ENCODE data around the gene MEX3D.

MEX3D gene

GRCh38 chr19:1598777-1599459 lies 30.8 kb upstream of the MEX3D start:
- in situ Hi-C loops (cut with HindIII; ENCODE audit: low sequenced_read_pairs), result no loop called here

- in situ Hi-C loops (cut with HindIII; ENCODE audit: low sequenced_read_pairs), result no loop called here
Measured at GRCh38 chr19:1593501-1593772, 25.3 kb upstream of the MEX3D start.

DNA sequence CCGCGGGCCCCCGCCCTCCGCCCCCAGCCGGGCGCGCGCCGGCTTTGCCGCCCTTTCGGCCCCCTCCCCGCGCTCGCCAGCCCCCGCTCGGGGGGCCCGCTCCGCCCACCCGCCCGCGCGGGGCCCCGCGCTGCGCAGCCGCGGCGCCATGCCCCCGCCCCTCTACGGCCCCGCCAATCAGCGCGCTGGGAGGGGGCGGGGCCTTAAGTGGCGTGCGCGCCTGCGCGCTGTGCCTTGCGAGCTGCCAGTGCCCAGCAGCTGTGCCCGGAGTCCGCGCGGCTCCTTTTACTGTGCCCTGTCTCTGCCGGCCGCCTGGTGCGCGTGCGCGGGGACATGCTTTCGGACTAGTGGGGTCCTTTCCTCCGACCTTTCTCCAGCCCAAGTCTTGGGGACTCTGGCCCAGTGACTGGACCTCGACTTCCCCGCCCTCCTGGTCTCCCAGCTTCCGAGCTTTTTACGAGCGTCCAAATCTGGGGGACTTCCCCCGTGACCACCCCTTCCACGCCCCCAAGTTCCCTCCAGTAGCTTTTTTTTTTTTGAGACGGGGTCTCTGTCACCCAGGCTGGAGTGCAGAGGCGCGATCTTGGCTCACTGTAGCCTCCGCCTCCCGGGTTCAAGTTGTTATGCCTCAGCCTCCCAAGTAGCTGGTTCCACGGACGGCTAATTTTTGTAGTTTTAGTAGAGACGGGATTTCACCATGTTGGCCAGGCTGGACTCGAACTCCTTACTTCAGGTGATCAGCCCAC lies 24.8 kb upstream of the MEX3D start, which contains the start of gene MBD3:
TSS of gene MBD3 (minus strand) at position 111 of the 746 bp plus-strand sequence. CDS start 234 bp downstream, outside the sequence.
- in situ Hi-C loops (cut with HindIII; ENCODE audit: low sequenced_read_pairs), result no loop called here

GRCh38 chr19:1592024-1592754 lies 24.1 kb upstream of the MEX3D start:
- in situ Hi-C loops (cut with HindIII; ENCODE audit: low sequenced_read_pairs), result no loop called here

GRCh38 chr19:1591421-1592023 lies 23.4 kb upstream of the MEX3D start:
- in situ Hi-C loops (cut with HindIII; ENCODE audit: low sequenced_read_pairs), result no loop called here

- in situ Hi-C loops (cut with HindIII; ENCODE audit: low sequenced_read_pairs), result no loop called here
Measured at GRCh38 chr19:1590641-1591397, 22.7 kb upstream of the MEX3D start.

DNA sequence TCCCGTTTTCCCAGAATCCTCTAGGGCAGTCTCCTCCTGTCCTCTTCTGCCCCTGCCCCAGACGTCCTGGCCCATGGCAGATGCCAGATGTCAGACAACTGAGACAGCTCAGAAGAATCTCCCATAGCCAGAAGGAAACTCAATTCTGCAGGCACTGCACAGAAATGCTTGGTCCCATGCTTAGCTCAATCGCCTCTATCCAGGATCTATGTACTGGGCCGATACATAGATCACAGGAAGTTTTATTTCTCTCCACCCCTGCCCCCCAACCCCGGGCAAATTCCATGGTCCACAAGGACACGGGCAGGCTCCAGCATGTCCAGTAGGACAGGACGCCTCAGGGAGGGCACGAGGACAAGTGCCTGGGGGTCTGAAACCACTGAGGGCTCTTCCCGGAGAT lies 19.7 kb upstream of the MEX3D start:
- in situ Hi-C loops (cut with HindIII; ENCODE audit: low sequenced_read_pairs), result loop anchor here (5.0 kb wide), 1 partner anchor 66 kb away; the partner anchor contains the start of gene PLK5

DNA sequence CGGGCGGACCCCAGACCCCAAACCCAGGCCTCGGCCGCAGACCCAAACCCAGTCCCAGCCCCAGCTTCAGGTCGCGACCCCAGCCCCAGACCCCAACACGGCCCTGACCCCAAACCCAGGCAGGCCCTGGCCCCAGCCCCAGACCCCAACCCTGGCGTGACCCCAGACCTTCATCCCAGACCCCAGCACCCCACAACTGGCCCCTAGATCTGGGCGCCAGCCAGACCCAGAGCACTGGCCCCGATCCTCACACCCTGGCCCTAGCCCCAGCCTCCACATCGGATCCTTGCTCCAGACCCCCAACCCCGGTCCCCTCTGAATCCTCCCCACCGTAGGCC lies 17.1 kb upstream of the MEX3D start:
- in situ Hi-C loops (cut with HindIII; ENCODE audit: low sequenced_read_pairs), result loop anchor here (5.0 kb wide), 1 partner anchor 63 kb away; the partner anchor contains the start of gene PLK5

DNA sequence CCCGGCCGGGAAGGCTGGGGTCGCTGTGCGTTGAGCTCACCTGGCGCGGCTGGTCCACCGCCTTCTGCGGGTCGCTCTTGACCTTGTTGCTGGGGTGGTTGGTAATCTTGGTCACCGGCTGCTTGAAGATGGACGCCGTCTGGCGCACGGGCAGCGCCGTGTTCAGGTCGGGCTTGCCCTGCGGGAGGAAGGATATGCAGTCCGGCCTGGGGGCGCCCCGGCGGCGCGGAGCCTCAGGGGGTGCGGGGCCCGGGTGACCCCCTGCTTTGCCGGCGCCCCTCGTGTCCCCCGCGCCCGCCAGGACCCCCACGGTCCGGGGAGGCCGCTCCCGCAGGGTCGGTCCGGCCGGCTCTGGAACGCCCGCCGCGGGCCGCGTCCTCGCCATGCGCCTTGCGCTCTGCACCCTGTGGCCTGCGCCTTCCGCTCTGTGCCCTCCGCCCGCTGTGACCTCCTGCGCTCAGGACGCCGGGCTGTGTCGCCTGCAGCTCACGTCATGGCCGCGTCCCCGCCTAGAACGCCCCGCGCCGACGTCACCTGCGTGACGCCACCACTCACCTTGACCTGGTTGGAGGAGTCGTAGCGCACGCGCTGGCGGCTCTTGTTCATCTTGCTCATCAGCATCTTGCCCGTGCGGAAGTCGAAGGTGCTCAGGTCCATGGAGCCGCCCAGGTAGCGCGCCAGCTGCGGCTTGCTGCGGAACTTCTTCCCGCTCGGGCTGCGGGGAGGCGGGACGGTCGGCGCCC lies 16.5 kb upstream of the MEX3D start:
- in situ Hi-C loops (cut with HindIII; ENCODE audit: low sequenced_read_pairs), result loop anchor here (5.0 kb wide), 1 partner anchor 62 kb away; the partner anchor contains the start of gene PLK5

DNA sequence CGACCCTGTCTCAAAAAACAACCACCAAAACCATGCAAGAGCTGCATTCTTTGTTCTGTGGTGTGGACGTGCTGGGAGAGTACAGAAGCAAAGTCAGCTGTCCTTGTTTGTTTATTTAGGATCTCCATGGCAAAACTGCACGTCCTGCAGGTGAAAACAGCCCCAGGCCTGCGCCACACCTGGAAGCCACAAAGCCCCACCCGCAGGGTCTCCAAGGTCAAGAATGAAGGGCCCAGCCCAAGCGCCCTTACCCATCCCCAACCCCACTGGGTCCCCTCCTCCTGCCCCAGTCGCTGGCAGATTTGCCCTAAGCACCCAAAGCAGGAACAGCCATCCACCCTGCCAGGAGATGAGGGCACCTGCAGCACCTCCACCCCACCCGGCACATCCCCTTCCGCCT lies 14.1 kb upstream of the MEX3D start:
- in situ Hi-C loops (cut with HindIII; ENCODE audit: low sequenced_read_pairs), result no loop called here

- in situ Hi-C loops (cut with HindIII; ENCODE audit: low sequenced_read_pairs), result no loop called here
Measured at GRCh38 chr19:1580957-1581356, 12.8 kb upstream of the MEX3D start.

GRCh38 chr19:1580382-1580781 lies 12.3 kb upstream of the MEX3D start:
- in situ Hi-C loops (cut with HindIII; ENCODE audit: low sequenced_read_pairs), result no loop called here

- in situ Hi-C loops (cut with HindIII; ENCODE audit: low sequenced_read_pairs), result no loop called here
Measured at GRCh38 chr19:1579222-1579621, 11.1 kb upstream of the MEX3D start.

DNA sequence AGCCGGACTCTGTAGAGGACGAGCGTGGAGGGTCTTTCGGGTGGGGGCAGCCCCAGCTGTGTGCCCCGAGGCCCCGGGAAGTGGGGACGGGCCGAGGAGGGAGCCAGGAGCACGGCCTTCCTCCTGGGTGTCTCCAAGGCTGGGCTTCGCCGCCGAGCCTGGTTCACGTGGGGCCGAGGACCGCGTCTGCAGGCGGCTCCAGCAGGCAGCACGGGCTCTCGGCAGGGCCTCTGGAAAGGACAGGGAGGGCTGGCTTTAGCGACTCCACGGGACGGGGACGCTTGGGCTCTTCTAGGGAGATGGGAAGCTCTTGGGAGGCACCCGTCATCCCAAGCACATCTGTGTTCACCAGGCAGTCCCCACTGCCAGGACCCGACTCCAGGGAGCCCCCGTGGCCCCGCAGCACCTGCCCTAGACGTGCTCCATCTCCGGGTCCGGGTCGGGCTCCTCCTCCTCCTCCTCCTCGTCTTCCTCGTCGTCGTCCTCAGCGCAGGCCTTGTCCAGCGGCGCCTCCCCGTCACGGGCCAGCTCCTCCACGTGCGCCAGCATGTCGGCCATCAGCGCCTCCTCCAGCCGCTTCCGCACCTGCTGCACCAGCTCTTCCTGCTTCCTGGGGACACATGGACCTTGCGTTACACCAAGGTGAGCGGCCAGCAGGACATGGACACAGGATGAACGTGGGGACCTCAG lies 9.9 kb upstream of the MEX3D start:
- in situ Hi-C loops (cut with HindIII; ENCODE audit: low sequenced_read_pairs), result no loop called here

DNA sequence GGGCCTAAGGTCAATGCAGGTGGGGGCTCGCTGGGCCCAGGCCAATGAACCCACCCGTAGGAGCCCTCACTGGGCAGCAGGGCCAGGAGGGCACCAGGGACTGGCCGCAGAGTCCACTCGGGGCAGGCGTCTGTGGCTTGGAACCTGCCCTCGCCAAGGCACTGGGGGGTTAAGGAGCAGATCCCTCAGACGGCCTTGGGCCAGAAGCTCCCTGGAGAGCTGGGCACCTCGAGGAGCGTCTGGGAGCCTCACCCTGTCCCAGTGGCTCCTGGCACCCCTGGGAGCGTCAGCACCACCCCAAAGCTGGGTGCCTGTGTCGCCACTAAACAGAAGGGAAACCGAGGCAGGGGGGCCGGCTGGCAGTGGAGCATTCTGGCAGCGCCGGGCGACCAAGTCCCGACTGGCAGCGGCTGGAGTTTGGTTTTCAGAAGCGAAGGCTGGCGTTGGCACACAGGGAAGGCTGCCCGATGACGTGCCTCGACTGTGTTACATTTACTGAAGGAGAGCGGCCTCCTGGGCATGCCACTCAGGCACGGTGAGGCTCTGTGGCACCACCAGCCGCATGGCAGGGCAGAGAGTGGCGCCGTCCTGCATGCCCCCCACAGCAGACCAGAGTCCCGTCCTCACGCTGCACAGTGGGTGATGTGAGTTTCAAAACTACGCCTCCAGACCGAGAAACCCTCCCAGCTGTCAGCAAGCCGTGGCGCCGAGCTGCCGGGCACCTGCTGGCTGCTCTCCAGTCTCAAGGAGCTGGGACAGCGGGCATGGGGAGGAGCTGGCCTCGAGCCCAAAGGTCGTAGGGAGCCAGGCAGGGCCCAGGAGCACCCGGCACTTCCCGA lies 9.2 kb upstream of the MEX3D start:
- in situ Hi-C loops (cut with HindIII; ENCODE audit: low sequenced_read_pairs), result no loop called here

GRCh38 chr19:1576242-1577089 lies 8.3 kb upstream of the MEX3D start:
- in situ Hi-C loops (cut with HindIII; ENCODE audit: low sequenced_read_pairs), result no loop called here

DNA sequence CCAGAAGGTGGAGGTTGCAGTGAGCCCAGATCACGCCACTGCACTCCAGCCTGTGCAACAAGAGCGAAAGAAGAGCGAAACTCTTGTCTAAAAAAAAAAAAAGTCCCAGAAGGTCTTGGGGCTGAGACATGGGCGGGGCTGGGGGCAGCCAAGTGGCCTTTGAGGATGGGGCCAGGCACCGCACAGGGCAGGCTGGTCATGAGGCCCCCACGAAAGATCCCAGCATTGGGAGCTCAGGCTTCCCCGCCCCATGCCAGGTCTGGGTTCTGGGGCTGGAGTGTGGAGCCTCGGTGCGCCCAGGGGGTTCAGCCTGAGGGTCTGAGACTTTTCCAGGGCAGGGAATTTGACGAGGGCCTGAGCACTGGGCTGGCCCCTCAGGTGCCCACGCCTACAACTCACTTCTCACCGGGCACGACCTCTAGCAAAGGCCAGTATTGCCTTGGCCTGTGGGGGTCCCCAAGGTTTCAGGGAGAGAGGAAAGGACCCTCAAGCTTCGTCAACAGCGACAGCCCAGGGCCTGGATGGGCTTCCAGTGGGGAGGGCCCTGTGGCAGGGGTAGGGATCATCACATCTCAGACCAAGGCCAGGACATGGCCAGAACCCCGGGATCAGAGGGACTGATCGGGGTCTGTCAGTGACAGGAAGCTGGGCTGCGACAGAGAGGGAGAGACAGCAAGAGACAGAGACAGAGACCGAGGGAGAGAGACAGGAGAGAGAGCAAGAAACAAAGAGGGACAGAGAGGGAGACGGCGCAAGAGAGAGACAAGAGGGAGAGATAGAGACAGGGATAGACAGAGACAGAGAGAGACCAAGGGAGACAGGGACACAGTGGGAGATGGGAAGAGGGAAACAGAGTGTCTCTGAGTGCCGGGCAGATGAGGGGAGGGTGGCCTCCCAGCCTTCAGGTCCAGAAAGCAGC lies 7.5 kb upstream of the MEX3D start:
- in situ Hi-C loops (cut with HindIII; ENCODE audit: low sequenced_read_pairs), result no loop called here

All from endothelial cell of hepatic sinusoid (primary cell).